Measurements from ENCODE around the gene ZNF423. TPM values are rescaled to one million over a fixed set of nuclear protein-coding genes. Genes with fewer than 3 reads are reported as not detected.
A peak's percentile ranks its signal among the peaks of the same experiment; 100 is the strongest.

Gene ZNF423
- polyA plus RNA-seq, 4 donors: 0.54 to 10.3 (median 2.9) TPM; not detected in 1

DNA sequence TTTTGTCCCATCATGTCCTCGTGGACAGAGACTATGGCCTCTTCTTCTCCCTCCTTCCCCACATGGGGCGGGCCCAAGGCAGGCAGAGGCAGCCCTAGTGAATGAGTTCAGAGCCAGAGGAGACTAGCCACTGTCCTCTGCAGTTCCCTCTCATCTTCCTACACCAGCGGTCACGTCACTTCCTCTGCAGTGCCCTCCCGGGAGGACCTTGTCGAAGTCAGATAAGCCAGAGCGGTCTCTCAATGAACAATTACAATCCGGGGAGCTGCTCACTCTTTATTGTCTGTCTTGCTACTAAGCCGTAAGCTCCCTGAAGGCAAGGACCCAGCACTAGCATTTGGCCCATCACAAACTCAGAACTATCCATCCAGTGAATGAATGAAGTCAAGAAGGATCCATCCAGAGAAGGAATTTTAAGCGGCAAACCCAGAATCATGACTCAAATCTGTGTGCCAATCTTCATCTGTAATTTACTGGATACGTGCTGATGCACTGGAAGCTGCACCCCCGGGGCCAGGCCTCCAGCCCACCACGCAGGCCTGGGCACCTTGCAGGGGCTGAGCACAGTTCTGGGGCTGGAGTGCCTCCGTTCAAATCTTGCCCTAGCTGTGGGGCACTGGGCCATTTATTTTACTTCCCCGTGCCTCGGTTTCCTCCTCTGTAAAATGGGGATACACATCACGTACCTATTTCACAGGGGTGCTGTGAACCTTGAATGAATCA is 18.1 kb downstream of the ZNF423 start:
- Histone ChIP-seq H3K4me3 (ENCODE audit: low read depth in 1 of 3, low read length in 3 of 3) (peak overlapping the region in 1 of 3 donors; percentile 13), H3K27me3 (ENCODE audit: control insufficient read depth in 3 of 3, insufficient read depth in 3 of 3, low read length in 3 of 3) (peaks cover 0 to 5% (median 0%) of the 10 kb centered on the region in 3 donors), H3K36me3 (ENCODE audit: control insufficient read depth in 3 of 3, insufficient read depth in 2 of 3, low read depth in 1 of 3, low read length in 3 of 3) (peaks cover 0 to 6% (median 0%) of the 10 kb centered on the region in 3 donors), H3K4me1 (ENCODE audit: control insufficient read depth in 3 of 3, insufficient read depth in 2 of 3, low read depth in 1 of 3, low read length in 2 of 3) (peaks cover 0 to 32% (median 0%) of the 10 kb centered on the region in 3 donors), H3K27ac (ENCODE audit: low read depth in 1 of 3, low read length in 2 of 3) (peak overlapping the region in 1 of 3 donors; percentile 58), H3K9me3 (ENCODE audit: control insufficient read depth in 2 of 2, insufficient read depth in 1 of 2, low read depth in 1 of 2, low read length in 1 of 2) (no peaks in the 10 kb centered on the region)
- WGBS, 3 donors: 76 to 81% (median 78%) methylated on average over 17 of the region's 17 CpGs
- FAIRE-seq (no peak), DNase-seq (no peak)

DNA sequence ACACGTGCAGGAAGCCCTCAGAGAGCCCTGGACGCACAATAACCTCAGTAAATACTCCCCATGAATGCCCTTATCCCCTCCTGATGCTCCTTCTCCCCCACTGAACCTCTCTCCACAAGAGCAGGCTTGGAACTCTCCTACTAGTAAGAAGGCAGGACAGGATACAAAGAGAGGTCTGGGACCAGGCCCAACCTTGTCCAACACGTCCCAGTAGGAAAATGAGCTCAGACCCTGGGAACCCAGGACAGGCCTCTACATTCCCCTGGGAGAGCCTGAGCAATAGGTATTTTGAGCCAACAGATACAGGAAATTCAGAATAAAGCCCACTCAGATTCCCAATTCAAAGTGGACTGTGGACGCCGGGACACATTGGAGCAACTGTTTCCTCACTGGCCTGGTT is 19.2 kb downstream of the ZNF423 start:
- peaks cover 0 to 5% (median 0%) of the 10 kb centered on the region in 3 donors for H3K27me3 ChIP-seq (ENCODE audit: control insufficient read depth in 3 of 3, insufficient read depth in 3 of 3, low read length in 3 of 3)
- H3K9me3 ChIP-seq (ENCODE audit: control insufficient read depth in 2 of 2, insufficient read depth in 1 of 2, low read depth in 1 of 2, low read length in 1 of 2): no peaks in the 10 kb centered on the region
- peaks cover 0 to 6% (median 0%) of the 10 kb centered on the region in 3 donors for H3K36me3 ChIP-seq (ENCODE audit: control insufficient read depth in 3 of 3, insufficient read depth in 2 of 3, low read depth in 1 of 3, low read length in 3 of 3)
- H3K27ac ChIP-seq (ENCODE audit: low read depth in 1 of 3, low read length in 2 of 3): peak overlapping the region in 1 of 3 donors; percentile 3
- FAIRE-seq (no peak), DNase-seq (no peak)
- H3K4me3 ChIP-seq (ENCODE audit: low read depth in 1 of 3, low read length in 3 of 3): no peak overlapping the region
- H3K4me1 ChIP-seq (ENCODE audit: control insufficient read depth in 3 of 3, insufficient read depth in 2 of 3, low read depth in 1 of 3, low read length in 2 of 3): peaks cover 0 to 38% (median 0%) of the 10 kb centered on the region in 3 donors
- WGBS, 3 donors: 74 to 85% (median 80%) methylated on average over 5 of the region's 5 CpGs

DNA sequence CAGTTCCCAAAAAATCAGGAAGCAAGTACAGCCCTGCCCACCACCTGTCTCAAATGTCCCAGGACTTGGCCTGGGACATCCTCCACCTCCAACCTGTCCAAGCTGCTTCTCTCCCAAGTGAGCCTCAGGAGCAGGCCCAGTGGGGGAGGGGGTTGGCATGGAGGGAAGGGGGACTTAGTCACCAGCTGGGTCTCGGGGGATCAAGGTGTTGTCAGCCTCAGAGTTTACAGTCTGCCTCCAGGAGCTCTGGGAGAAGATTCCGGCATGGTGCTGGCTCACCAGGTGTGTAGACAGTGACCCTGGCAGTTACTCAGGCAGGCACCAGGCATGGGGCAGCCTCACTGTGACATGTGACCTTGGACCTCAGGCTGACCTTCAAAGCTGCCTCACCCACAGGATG is 19.7 kb downstream of the ZNF423 start:
- H3K36me3 ChIP-seq (ENCODE audit: control insufficient read depth in 3 of 3, insufficient read depth in 2 of 3, low read depth in 1 of 3, low read length in 3 of 3): peaks cover 0 to 6% (median 0%) of the 10 kb centered on the region in 3 donors

DNA sequence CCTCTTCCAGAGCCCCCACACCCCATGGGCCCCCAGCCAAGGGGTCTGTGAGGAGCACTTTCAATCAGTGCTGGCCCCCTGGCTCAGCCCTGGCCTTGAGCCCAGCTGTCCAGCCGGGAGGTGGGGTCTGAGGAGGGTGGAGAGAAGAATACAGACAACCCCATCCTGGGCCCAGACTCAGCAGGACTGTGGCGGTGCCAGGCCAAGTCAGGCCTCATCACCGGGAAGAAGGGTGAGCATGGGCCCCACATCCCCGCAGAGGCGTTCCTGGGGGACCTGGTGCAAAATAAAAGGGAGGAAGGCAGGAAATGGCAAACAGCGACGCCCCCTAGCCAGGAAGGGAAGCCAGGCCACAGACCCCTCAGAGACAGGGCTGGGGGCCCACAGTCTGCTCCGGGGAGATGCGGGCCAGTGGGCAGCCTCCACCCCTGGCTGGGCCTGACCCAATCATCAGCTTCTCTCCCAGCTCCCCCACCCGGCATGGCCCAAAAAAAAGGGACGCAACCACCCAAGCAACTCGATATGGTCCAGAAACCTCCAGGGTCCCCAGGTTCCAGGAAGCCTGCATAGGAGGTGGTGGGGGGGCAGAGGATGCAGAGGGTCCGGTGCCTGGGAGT is 20.6 kb downstream of the ZNF423 start:
- H3K27me3 ChIP-seq (ENCODE audit: control insufficient read depth in 3 of 3, insufficient read depth in 3 of 3, low read length in 3 of 3): peaks cover 0 to 5% (median 0%) of the 10 kb centered on the region in 3 donors
- peaks cover 0 to 3% of the 10 kb centered on the region in 2 donors for H3K9me3 ChIP-seq (ENCODE audit: control insufficient read depth in 2 of 2, insufficient read depth in 1 of 2, low read depth in 1 of 2, low read length in 1 of 2)
- 48 to 83% (median 70%) methylated on average over 13 of the region's 13 CpGs for WGBS, 3 donors
- no peak for DNase-seq
- H3K4me3 ChIP-seq (ENCODE audit: low read depth in 1 of 3, low read length in 3 of 3): no peak overlapping the region
- no peak for FAIRE-seq
- H3K27ac ChIP-seq (ENCODE audit: low read depth in 1 of 3, low read length in 2 of 3): peak overlapping the region in 2 of 3 donors; percentile 57 to 63
- peaks cover 0 to 38% (median 0%) of the 10 kb centered on the region in 3 donors for H3K4me1 ChIP-seq (ENCODE audit: control insufficient read depth in 3 of 3, insufficient read depth in 2 of 3, low read depth in 1 of 3, low read length in 2 of 3)
- peaks cover 0 to 10% (median 0%) of the 10 kb centered on the region in 3 donors for H3K36me3 ChIP-seq (ENCODE audit: control insufficient read depth in 3 of 3, insufficient read depth in 2 of 3, low read depth in 1 of 3, low read length in 3 of 3)

More for the DNA sequence above, 19.7 kb downstream of the ZNF423 start:
- H3K9me3 ChIP-seq (ENCODE audit: control insufficient read depth in 2 of 2, insufficient read depth in 1 of 2, low read depth in 1 of 2, low read length in 1 of 2): no peaks in the 10 kb centered on the region
- H3K27me3 ChIP-seq (ENCODE audit: control insufficient read depth in 3 of 3, insufficient read depth in 3 of 3, low read length in 3 of 3): peaks cover 0 to 5% (median 0%) of the 10 kb centered on the region in 3 donors
- FAIRE-seq: no peak
- WGBS, 3 donors: 76 to 92% (median 91%) methylated on average over 2 of the region's 2 CpGs
- peaks cover 0 to 38% (median 0%) of the 10 kb centered on the region in 3 donors for H3K4me1 ChIP-seq (ENCODE audit: control insufficient read depth in 3 of 3, insufficient read depth in 2 of 3, low read depth in 1 of 3, low read length in 2 of 3)
- peak overlapping the region in 1 of 3 donors; percentile 3 for H3K27ac ChIP-seq (ENCODE audit: low read depth in 1 of 3, low read length in 2 of 3)
- no peak overlapping the region for H3K4me3 ChIP-seq (ENCODE audit: low read depth in 1 of 3, low read length in 3 of 3)
- no peak for DNase-seq

GRCh38 chr16:49834531-49835151 is 21.3 kb downstream of the ZNF423 start:
- Histone ChIP-seq H3K36me3 (ENCODE audit: control insufficient read depth in 3 of 3, insufficient read depth in 2 of 3, low read depth in 1 of 3, low read length in 3 of 3) (peaks cover 0 to 11% (median 0%) of the 10 kb centered on the region in 3 donors), H3K4me3 (ENCODE audit: low read depth in 1 of 3, low read length in 3 of 3) (no peak overlapping the region), H3K27me3 (ENCODE audit: control insufficient read depth in 3 of 3, insufficient read depth in 3 of 3, low read length in 3 of 3) (peaks cover 0 to 5% (median 0%) of the 10 kb centered on the region in 3 donors), H3K4me1 (ENCODE audit: control insufficient read depth in 3 of 3, insufficient read depth in 2 of 3, low read depth in 1 of 3, low read length in 2 of 3) (peaks cover 0 to 38% (median 0%) of the 10 kb centered on the region in 3 donors), H3K27ac (ENCODE audit: low read depth in 1 of 3, low read length in 2 of 3) (peak overlapping the region in 2 of 3 donors; percentile 57 to 63), H3K9me3 (ENCODE audit: control insufficient read depth in 2 of 2, insufficient read depth in 1 of 2, low read depth in 1 of 2, low read length in 1 of 2) (peaks cover 0 to 3% of the 10 kb centered on the region in 2 donors)
- FAIRE-seq (no peak), DNase-seq (peak in 1 of 2 donors; percentile 44)
- WGBS, 3 donors: 51 to 73% (median 71%) methylated on average over 13 to 19 of the region's 19 CpGs

GRCh38 chr16:49833796-49834530 is 21.9 kb downstream of the ZNF423 start:
- H3K4me1 ChIP-seq (ENCODE audit: control insufficient read depth in 3 of 3, insufficient read depth in 2 of 3, low read depth in 1 of 3, low read length in 2 of 3): peaks cover 0 to 38% (median 0%) of the 10 kb centered on the region in 3 donors
- peaks cover 0 to 11% (median 0%) of the 10 kb centered on the region in 3 donors for H3K36me3 ChIP-seq (ENCODE audit: control insufficient read depth in 3 of 3, insufficient read depth in 2 of 3, low read depth in 1 of 3, low read length in 3 of 3)
- FAIRE-seq (no peak), DNase-seq (no peak)
- peaks cover 0 to 5% (median 0%) of the 10 kb centered on the region in 3 donors for H3K27me3 ChIP-seq (ENCODE audit: control insufficient read depth in 3 of 3, insufficient read depth in 3 of 3, low read length in 3 of 3)
- H3K9me3 ChIP-seq (ENCODE audit: control insufficient read depth in 2 of 2, insufficient read depth in 1 of 2, low read depth in 1 of 2, low read length in 1 of 2): peaks cover 0 to 3% of the 10 kb centered on the region in 2 donors
- no peak overlapping the region for H3K4me3 ChIP-seq (ENCODE audit: low read depth in 1 of 3, low read length in 3 of 3)
- 60 to 75% (median 68%) methylated on average over 13 of the region's 13 CpGs for WGBS, 3 donors
- peak overlapping the region in 2 of 3 donors; percentile 56 to 63 for H3K27ac ChIP-seq (ENCODE audit: low read depth in 1 of 3, low read length in 2 of 3)

- peaks cover 0 to 11% (median 0%) of the 10 kb centered on the region in 3 donors for H3K36me3 ChIP-seq (ENCODE audit: control insufficient read depth in 3 of 3, insufficient read depth in 2 of 3, low read depth in 1 of 3, low read length in 3 of 3)
- FAIRE-seq (no peak), DNase-seq (peak in 1 of 2 donors; percentile 39)
- WGBS, 3 donors: 60 to 83% (median 74%) methylated on average over 11 of the region's 11 CpGs
- peak overlapping the region in 2 of 3 donors; percentile 40 to 65 for H3K27ac ChIP-seq (ENCODE audit: low read depth in 1 of 3, low read length in 2 of 3)
- H3K9me3 ChIP-seq (ENCODE audit: control insufficient read depth in 2 of 2, insufficient read depth in 1 of 2, low read depth in 1 of 2, low read length in 1 of 2): peaks cover 0 to 3% of the 10 kb centered on the region in 2 donors
- H3K27me3 ChIP-seq (ENCODE audit: control insufficient read depth in 3 of 3, insufficient read depth in 3 of 3, low read length in 3 of 3): peaks cover 0 to under 1% (median 0%) of the 10 kb centered on the region in 3 donors
- H3K4me3 ChIP-seq (ENCODE audit: low read depth in 1 of 3, low read length in 3 of 3): no peak overlapping the region
- H3K4me1 ChIP-seq (ENCODE audit: control insufficient read depth in 3 of 3, insufficient read depth in 2 of 3, low read depth in 1 of 3, low read length in 2 of 3): peaks cover 0 to 38% (median 0%) of the 10 kb centered on the region in 3 donors
Observed at GRCh38 chr16:49833085-49833484, 22.8 kb downstream of the ZNF423 start.

Measured in small intestine (tissue), 7 donors.